Activated CD4-positive, CD25-positive, alpha-beta regulatory T cell (primary cell): ENCODE measurements around the gene ARHGAP26.

ENCODE experiments used
- DNase-seq, 4 experiments: peaks; one replicate each; lab custom pipeline; 2025; lab: John Stamatoyannopoulos, UW

ARHGAP26 gene

GRCh38 chr5:143140492-143141203 lies 370.5 kb downstream of the ARHGAP26 start:
- DNase-seq, result no peak

- DNase-seq, result no peak
Measured at GRCh38 chr5:143141652-143142051, 371.5 kb downstream of the ARHGAP26 start.

GRCh38 chr5:143142596-143143435 lies 372.6 kb downstream of the ARHGAP26 start:
- no peak for DNase-seq

DNA sequence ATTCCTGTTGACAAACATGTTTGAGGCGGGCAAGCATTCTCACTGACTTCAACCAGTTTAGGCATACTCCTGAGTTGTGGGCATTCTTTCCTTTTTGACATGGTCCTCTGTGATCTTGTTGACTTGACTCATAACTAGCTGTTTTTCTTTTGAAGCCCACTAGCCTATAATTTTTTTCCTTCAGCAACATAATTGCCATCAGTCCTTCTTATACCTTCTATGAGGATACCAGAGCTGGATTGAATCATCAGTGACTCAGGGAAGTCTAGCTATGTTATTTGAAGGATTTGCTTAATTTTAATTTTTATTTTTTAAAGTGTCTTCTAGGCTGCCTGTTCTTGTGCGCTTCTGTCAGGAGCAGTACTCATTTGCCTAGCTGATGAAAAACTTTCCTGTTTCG lies 373.8 kb downstream of the ARHGAP26 start:
- no peak for DNase-seq

DNA sequence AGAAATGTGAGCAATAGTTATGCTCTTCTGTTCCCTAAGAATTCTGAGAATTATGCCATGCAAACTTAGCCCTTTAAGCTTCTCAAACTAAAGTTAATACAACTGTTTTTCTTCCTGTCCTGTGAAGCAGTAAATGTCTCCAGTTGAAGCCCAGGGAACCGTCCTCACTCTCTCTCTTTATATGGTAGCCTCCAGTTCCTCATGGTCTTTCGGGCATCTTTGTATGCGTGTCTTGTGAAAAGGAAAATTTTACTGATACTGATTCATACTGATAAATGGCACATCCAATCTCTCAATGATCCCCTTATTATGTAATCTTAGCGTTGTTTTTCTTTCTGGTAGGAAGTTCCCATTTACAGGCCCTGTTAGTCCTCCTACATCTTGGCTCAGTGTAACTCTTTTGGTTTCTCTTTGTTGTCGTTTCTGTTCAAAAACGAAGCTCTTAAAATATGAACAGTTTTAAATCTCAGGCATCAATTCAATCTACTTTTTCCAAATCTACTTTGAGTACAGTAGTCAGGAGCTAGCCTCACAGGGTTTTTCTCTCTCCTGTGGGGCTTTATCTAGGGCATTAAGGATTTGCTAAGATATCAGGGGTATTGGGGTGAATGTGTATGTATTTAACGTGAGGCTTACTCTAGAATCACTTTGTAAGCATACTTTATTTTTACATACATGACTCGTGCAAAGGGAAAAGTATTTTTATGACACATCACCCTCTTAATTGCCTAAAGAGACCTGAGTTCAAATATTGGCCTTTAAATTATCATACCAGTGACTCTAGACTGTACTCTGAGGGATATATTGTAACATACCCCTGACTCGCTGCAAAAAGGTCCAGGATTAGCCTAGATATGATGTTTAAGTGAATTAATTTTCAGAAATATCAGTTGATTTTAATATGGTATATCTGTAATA lies 375.3 kb downstream of the ARHGAP26 start:
- DNase-seq, result no peak

- no peak for DNase-seq
Measured at GRCh38 chr5:143146161-143146560, 376.0 kb downstream of the ARHGAP26 start.

GRCh38 chr5:143147383-143147782 lies 377.2 kb downstream of the ARHGAP26 start:
- no peak for DNase-seq

GRCh38 chr5:143147902-143148301 lies 377.7 kb downstream of the ARHGAP26 start:
- DNase-seq, result no peak

- DNase-seq, result no peak
Measured at GRCh38 chr5:143148771-143149170, 378.6 kb downstream of the ARHGAP26 start.

DNA sequence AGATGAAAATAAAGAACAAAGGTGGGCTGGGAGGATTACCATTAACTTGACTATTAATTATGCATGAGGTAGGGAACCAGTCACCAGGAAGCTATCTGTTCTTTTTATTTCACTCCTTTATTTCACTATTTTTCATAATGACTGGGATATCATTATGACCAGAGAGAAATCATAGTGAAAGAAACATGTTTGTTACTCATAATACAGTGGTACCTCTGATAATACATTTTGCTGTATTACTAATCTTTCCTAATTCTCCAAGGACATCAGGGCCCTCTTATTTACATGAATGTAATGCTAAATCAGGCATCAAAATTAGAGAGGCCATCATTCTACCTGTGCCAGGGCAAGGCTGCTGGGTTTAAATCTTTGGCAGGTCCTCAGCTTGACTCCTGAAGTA lies 379.6 kb downstream of the ARHGAP26 start:
- no peak for DNase-seq

- no peak for DNase-seq
Measured at GRCh38 chr5:143151056-143151700, 381.0 kb downstream of the ARHGAP26 start.

- no peak for DNase-seq
Measured at GRCh38 chr5:143152445-143152844, 382.3 kb downstream of the ARHGAP26 start.

GRCh38 chr5:143153332-143154119 lies 383.3 kb downstream of the ARHGAP26 start:
- no peak for DNase-seq

GRCh38 chr5:143154510-143155370 lies 384.6 kb downstream of the ARHGAP26 start:
- DNase-seq, result no peak

DNA sequence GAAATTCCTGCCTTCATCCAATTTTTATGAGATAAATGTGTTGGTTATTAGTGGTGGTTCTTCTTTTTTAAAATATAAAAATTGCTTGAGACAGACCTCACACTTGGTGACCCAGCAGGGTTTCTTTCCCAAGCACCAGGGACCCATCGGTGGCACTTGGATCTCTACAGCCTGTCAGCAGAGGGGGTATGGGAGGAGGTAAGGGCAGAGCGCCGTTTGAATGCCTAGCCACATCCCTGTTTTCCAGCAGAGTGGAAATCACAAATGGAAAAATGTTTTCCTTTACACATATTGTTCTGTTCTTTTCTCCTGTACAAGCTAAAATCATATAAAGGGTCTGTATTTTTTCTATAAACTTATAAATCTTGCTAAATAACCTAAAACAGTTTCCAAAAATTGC lies 385.3 kb downstream of the ARHGAP26 start:
- DNase-seq, result no peak

GRCh38 chr5:143156086-143156485 lies 385.9 kb downstream of the ARHGAP26 start:
- no peak for DNase-seq

DNA sequence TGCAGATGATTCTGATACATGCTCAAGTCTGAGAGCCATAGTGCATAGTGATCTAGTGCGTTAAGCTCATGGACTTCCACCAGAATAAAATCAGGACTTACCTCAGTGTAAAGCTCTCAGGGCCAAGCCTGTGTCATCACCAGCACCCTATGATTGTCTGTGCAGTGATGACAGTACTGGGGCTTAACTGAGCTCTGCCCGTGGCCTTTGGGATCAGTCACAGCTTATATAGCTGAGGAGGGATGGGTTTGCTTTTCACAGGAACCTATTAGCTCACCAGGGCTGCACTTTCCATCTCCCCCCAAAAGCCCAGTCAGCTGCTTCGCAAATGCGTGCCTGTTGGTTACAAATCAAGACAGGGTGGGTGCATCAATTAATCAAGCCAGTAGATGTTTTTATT lies 386.4 kb downstream of the ARHGAP26 start:
- no peak for DNase-seq

DNA sequence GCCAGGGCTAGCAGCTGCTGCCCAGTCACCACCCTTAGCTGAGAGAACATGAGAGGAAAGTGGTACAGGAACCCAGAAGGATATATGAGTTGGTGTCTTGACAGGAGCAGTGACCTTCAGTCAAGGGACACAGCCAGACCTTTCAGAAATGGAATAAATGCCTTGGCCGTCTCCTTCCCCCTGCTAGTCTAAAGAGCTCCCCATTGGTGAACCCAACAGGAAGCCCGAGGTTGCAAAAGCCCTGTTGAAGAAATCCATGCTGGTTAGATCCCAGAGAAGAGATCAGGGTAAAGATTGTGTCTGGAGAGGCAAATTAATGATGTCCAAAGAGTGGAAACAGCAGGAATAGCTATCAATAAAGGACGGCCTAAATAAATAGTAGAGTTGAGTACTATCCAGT lies 388.9 kb downstream of the ARHGAP26 start:
- no peak for DNase-seq

DNA sequence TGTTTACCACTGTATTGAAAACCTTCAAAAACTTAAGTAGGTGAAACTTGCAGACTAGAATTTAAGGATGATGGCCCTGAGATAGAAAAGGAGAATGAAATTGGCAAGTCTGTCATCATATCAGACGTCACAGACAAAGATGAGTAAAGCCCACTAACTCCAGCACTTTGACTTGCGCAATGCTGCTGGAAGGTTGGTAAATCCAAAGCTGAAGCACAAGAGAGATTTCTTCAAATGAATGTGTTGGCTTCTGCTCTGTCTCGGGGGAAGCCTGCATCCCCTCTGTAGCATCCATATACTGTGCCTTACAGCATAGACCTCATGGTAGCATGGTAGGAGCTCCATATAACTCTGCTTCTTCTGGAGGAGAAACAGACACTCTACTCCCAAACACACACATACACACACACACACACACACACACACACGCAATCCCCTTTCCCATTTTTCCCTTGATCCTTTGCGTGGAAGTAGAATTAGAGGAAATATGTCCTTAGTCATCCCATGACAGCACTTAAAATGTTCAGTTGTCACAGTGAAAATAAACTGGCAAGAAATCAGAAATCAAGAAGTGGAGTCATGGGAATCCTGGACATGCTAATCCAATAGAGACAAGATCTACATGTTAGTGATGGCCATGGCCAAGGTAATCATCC lies 391.8 kb downstream of the ARHGAP26 start:
- DNase-seq, result no peak
